AG04450 (cell line): ENCODE data around the gene TUBG2. TPM values are rescaled to one million over a fixed set of nuclear protein-coding genes. Genes with fewer than 3 reads are reported as not detected.
A peak's percentile ranks its signal among the peaks of the same experiment; 100 is the strongest.

Experiments
- CTCF ChIA-PET: fragments of 300-600, 350-600 bp; formaldehyde crosslinking; extraction: SDS; loops from one replicate; lab custom pipeline; 2022; ENCODE audit warnings: antibody characterized with exemption, inconsistent platforms; lab: Charles Lee
- POLR2A ChIA-PET: fragments of 350-600 bp; formaldehyde crosslinking; extraction: SDS; loops from one replicate; lab custom pipeline; 2021; ENCODE audit warnings: antibody characterized with exemption, inconsistent platforms; lab: Yijun Ruan, JAX
- DNase-seq: peaks from one replicate; pipeline ENCODE4 v3.0.0-alpha.2; 2011; ENCODE audit warnings: low read depth, low spot score
- H3K27ac ChIP-seq: one replicate; pipeline ENCODE4 v1.5.1; 2012; ENCODE audit warnings: low read depth, low read length, control low read depth
- H3K27me3 ChIP-seq: one replicate; pipeline ENCODE4 v1.6.0; 2012; ENCODE audit warnings: low read length; ENCODE audit not compliant: control insufficient read depth, insufficient read depth
- H3K4me3 ChIP-seq: 2 replicates; pipeline ENCODE4 v1.5.1; 2011; ENCODE audit warnings: mild to moderate bottlenecking, low read depth, low read length, control low read depth
- H3K9me3 ChIP-seq: 2 replicates; pipeline ENCODE4 v1.5.1; 2012; ENCODE audit warnings: low read length; ENCODE audit not compliant: control insufficient read depth, insufficient read depth
- polyA plus RNA-seq: library from polyadenylated mRNA; depleted of rRNA; stranded (reverse); fragments of >200 nt; gene quantifications from 2 replicates; pipeline ENCODE4 v1.2.3, GENCODE V29; 2011
- TF ChIP-seq, protein P1 (sequence below): IDR thresholded peaks from 2 replicates; pipeline ENCODE4 v1.5.1; 2011; ENCODE audit warnings: low read depth, low read length, control low read depth, inconsistent platforms

TUBG2 gene
- polyA plus RNA-seq, 1 experiment: 7.8 TPM

DNA sequence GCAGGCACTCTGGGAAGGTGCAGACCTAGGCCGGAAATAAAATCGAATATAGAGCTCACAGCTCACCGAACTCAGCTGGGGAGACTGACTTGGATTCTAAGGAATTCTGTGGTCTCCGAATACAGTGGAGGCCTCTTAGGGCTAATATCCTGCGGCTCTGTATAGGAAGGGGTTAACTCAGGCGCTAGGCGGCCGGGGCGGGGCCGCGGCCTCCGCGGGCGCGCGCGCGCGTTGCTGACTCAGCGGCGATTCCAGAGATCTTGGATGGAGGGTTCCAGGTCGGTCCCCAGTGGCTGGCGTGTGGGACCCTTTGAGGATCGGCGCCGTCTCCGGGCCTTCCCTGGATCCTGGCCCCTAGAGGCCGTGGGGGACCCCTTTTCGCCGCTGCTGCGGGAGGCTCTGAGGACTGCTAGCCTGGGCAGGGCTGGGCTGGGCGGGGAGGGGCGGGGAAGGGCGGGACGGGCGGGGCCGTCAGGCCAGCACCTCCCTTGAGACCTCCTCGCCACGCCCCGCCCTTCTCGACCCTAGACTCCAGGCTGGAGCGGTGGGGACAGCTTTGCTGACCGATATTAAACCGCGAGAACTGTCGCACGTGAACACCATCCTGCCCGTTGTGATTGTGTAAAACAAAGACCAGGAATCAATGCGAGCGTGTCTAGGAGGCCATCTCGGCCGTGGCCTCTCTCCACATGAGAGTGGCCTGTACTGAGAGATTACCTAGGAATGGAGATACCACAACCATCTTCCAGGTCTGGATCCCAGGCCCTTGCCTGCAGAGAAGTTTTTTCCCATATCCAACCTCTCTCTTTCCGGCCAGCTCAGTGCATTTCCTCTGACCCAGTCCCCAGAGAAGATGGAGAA lies 19.1 kb downstream of the TUBG2 start:
- Histone ChIP-seq H3K27ac (peak overlapping the region; percentile 84), H3K9me3 (no peaks in the 10 kb centered on the region; the same call in 1 of the 2 replicates), H3K4me3 (peak overlapping the region; percentile 77), H3K27me3 (no peaks in the 10 kb centered on the region)
- ChIA-PET POLR2A (interaction anchor here (0.9 to 2.5 kb wide), 3 partner anchors 11 to 100 kb away, joined by 3 to 12 read pairs (median 6); partner anchors contain the start of genes RETREG3 and TUBG1), CTCF (interaction anchor here (0.7 to 4.8 kb wide), 2 partner anchors 85 to 99 kb away, joined by 3 to 30 read pairs; partner anchors contain the start of gene PSMC3IP)
- TF ChIP-seq, protein P1, sequence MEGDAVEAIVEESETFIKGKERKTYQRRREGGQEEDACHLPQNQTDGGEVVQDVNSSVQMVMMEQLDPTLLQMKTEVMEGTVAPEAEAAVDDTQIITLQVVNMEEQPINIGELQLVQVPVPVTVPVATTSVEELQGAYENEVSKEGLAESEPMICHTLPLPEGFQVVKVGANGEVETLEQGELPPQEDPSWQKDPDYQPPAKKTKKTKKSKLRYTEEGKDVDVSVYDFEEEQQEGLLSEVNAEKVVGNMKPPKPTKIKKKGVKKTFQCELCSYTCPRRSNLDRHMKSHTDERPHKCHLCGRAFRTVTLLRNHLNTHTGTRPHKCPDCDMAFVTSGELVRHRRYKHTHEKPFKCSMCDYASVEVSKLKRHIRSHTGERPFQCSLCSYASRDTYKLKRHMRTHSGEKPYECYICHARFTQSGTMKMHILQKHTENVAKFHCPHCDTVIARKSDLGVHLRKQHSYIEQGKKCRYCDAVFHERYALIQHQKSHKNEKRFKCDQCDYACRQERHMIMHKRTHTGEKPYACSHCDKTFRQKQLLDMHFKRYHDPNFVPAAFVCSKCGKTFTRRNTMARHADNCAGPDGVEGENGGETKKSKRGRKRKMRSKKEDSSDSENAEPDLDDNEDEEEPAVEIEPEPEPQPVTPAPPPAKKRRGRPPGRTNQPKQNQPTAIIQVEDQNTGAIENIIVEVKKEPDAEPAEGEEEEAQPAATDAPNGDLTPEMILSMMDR: no peak
- no peak for DNase-seq

DNA sequence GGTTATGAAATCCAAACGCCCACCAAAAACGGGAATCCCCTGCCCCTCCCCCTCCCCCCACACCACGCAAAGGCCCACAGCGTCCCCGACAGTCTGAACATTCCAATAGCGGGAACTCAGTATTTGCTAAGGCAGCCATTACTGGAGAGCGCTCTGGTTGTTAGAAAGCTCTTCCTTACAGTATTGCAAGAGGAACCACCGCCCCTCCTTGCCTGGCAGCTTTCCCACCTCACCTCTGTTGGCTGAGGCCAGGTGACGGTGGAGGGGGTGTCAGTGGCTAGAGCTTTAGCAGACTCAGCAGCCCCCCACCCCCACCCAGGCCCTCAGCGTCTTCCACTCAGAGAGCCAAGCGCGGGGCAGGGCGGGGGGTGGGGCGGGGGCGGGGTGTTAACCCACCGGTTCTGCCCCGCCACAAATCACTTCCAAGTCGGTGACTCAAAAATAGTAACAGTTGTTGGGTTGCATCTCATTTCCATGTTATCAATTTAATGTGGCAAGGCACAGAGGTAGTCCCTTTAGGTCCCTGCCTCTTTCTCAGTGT lies 19.9 kb downstream of the TUBG2 start:
- Histone ChIP-seq H3K9me3 (no peaks in the 10 kb centered on the region; the same call in 1 of the 2 replicates), H3K27ac (peak overlapping the region; percentile 81), H3K27me3 (no peaks in the 10 kb centered on the region), H3K4me3 (peak overlapping the region; percentile 20; the same call in 1 of the 2 replicates)
- ChIA-PET CTCF (interaction anchor here (0.6 to 4.8 kb wide), 2 partner anchors 100 to 481 kb away, joined by 3 to 30 read pairs; partner anchors contain the start of gene PSMC3IP), POLR2A (interaction anchor here (1.0 to 2.5 kb wide), 3 partner anchors 69 to 101 kb away, joined by 3 to 6 read pairs (median 6); partner anchors contain the start of genes PSMC3IP, RETREG3 and TUBG1)
- TF ChIP-seq, protein P1: no peak
- DNase-seq: no peak

DNA sequence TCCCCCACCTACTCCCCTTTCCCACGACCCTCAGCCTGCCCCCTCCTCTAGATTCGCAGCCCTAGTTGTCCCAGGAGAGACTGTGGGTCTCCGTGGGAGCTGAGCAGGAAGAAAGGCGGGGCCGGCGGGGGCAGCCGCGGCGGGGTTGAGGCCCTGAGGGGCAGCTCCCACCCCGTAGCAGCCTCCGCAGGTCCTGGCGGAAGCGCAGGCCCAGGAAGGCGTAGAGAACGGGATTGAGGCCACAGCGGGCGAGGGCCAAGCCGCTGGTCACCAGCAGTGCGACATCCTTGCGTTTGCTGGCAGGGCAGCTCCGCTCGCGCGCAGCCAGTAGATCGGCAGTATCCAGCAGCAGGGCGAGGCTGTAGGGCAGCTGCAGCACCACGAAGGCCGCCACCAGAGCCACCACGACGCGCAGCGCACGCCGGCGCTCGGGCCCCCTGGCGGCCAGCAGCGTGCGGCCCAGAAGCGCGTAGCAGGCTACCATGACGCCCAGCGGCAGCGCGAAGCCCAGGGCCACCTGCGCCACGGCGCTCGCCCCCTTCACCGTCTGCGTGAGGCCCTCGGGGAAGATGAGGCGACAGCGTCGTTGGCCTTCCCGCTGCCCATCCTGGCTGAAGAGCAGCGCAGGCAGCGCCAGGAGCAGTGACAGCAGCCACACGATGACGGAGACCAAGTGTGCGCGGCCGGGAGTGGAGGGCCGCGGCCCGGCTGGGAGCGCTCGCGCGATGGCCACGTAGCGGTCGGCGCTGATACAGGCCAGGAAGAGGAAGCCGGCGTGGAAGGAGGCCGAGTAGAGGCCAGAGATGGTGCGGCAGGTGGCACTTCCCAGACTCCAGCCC lies 20.6 kb downstream of the TUBG2 start:
- no peak for DNase-seq
- ChIA-PET POLR2A (interaction anchor here (1.0 to 2.5 kb wide), 3 partner anchors 70 to 102 kb away, joined by 3 to 6 read pairs (median 6); partner anchors contain the start of genes PSMC3IP, RETREG3 and TUBG1), CTCF (interaction anchor here (0.6 to 4.8 kb wide), 5 partner anchors 19 to 481 kb away, joined by 3 to 30 read pairs (median 3); partner anchors contain the start of gene PSMC3IP)
- H3K4me3 ChIP-seq: peak overlapping the region; percentile 47
- H3K9me3 ChIP-seq: no peaks in the 10 kb centered on the region; the same call in 1 of the 2 replicates
- no peaks in the 10 kb centered on the region for H3K27me3 ChIP-seq
- H3K27ac ChIP-seq: peak overlapping the region; percentile 81
- TF ChIP-seq, protein P1: peak; percentile 72

DNA sequence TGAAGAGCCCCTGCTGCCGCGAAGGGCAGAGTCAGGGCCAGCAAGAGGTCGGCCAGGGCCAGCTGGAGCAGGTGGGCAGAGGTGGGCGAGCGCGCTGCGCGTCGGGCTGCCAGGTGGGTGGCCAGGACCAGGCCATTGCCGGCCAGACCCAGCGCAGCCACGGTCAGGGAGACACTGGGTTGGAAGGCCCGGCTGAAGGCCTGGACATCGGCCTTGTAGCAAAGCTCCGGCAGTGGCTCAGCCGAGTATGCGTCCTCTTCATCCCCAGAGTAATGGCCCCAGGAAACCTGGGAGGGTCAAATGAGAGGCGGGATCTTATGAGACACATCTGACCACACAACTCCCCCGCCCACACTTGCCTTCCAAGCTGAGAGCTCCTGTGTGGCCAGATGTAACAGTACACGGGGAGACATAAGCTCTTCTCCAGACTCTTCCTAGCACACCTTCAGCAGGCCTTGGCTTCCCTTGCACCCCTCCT lies 21.3 kb downstream of the TUBG2 start:
- no peak for DNase-seq
- H3K27ac ChIP-seq: peak overlapping the region; percentile 39
- ChIA-PET POLR2A (interaction anchor here (1.0 to 2.5 kb wide), 2 partner anchors 71 to 72 kb away, joined by 3 to 6 read pairs; partner anchors contain the start of genes RETREG3 and TUBG1), CTCF (interaction anchor here (1.3 to 1.7 kb wide), 2 partner anchors 20 to 102 kb away, joined by 3 to 19 read pairs; partner anchors contain the start of gene PSMC3IP)
- H3K9me3 ChIP-seq: no peaks in the 10 kb centered on the region; the same call in 1 of the 2 replicates
- no peaks in the 10 kb centered on the region for H3K27me3 ChIP-seq
- TF ChIP-seq, protein P1: no peak
- H3K4me3 ChIP-seq: peak overlapping the region; percentile 47
